ENCODE results near the gene CLTC. TPM values are rescaled to one million over a fixed set of nuclear protein-coding genes. Genes with fewer than 3 reads are reported as not detected.

The CLTC gene
- total and polyA plus RNA-seq, 2 of the 8 experiments (the other 6 are each of a cell fraction or from before 2014, with no cell fraction given), result 175 to 283 TPM

DNA sequence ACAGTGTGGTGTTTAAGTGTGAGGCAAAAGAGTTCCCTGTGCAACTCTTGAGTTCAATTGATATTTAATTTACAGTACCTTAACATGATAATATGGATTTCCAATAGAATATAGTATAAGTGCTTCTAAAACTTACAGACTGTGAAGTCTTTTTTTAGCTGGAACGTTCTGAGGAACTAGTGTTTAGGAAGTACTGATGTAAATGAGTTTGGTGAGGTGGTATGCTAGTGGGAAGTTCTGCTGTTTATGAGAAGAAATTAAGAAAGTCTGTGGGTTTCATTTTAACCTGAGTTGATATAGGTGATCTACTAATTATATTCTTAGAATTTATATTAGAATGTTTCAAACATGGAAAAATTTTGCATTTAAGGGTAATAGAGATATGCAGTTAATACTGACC, 55.5 kb downstream of the CLTC start (continued):
- TF ChIP-seq, protein P1, sequence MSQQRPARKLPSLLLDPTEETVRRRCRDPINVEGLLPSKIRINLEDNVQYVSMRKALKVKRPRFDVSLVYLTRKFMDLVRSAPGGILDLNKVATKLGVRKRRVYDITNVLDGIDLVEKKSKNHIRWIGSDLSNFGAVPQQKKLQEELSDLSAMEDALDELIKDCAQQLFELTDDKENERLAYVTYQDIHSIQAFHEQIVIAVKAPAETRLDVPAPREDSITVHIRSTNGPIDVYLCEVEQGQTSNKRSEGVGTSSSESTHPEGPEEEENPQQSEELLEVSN (IDR thresholded peaks at IDR 0.05), result no peak
- TF ChIP-seq HDAC2 (IDR thresholded peaks at IDR 0.05; ENCODE audit: borderline replicate concordance in 1 of 2, low read depth in 2 of 2, low read length in 2 of 2) (no peak), RAD21 (IDR thresholded peaks at IDR 0.05 in 1 of 2, conservative IDR thresholded peaks at IDR 0.05 in 1 of 2; ENCODE audit: low read depth in 2 of 2, low read length in 2 of 2) (no peak)

Data from H1 (cell line).